Activated CD8-positive, alpha-beta memory T cell treated with anti-CD3 and anti-CD28 coated beads for 48 hours (primary cell): ENCODE measurements around the gene FAM90A1.
A peak's percentile ranks its signal among the peaks of the same experiment; 100 is the strongest.
"Not testable (repeated sequence)": the region's sequence is repeated elsewhere in the genome, so short reads cannot be mapped to it uniquely, and the experiment has no call there.

Experiments
- DNase-seq, 3 experiments: peaks; one replicate each; pipeline ENCODE4 v3.0.0-alpha.2; 2020; ENCODE audit warnings: low read depth in 2 of 3, low spot score in 2 of 3

The FAM90A1 gene

DNA sequence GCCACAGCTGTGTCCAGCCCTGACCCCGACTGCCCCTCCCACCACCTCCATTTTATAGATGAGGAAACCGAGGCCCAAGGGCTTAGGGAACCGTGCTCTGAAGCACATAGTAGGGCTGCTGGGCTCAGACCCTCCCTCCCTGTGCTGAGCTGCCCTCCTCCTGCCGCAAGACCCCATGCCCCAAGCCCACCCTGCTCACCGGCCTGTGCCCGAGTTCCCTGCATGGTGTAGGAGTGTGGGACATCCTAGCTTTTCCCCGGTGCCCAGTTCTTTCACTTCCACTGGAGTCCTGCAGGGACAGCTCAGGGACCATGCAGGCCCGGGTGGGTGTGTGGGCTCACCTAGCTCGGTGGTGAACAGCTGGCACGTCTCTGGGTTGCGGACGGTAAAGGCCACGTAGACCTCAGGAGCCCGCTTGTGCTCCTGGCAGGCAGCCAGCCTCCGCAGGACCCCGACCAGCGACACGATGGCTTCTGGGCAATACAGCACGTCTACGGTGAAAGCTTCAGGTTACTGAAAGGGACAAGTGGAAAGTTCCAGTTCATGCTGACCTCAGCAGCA is 6.6 kb upstream of the FAM90A1 start:
- not testable (repeated sequence) for DNase-seq

- not testable (repeated sequence) for DNase-seq
Measured at GRCh38 chr12:8233300-8233855, 6.0 kb upstream of the FAM90A1 start.

DNA sequence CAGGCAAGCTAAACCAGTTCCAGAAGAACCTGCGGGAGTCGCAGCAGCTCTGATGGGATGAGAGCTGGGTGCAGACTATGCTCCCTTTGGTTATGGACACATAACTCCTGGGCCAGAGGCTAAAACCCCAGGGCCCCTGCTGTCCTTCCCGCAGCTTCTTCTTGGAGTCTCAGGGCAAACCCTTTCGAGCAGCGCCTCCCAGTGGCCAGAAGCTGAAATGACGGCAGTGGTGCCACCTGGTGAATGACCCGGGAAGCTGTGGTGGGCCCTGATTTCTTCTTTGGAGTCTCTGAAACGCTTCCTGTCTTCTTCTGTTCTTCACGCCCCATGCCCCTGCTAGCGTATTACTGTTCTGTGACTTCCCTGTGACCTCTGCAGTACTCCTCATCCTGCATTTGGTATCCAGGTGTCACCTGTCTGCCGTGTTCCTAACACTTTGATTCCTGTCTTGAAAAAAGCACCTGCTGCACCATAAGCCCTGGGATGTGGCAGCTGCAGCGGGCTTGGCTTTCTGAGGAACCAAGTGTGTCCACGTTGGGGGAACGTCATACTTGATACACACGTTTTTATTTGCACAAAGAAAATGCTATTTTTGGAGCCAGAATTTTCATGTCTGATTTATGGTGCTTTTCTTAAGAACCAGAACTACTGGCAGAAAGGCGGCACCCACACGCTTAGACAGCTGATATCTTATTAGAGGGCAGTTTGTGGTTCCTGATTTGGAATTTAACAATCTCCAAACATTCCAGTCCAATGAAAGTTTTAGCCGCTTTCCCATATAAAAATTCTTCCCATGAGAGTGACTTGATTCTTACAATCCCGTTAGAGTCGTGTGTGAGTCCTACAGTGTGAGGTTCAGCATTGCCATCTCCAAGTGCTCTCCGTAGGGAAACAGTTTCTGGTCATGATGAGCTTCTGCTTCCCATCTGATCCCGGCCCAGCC is 4.5 kb upstream of the FAM90A1 start:
- peak; percentile 42 to 51 (median 48) for DNase-seq

DNA sequence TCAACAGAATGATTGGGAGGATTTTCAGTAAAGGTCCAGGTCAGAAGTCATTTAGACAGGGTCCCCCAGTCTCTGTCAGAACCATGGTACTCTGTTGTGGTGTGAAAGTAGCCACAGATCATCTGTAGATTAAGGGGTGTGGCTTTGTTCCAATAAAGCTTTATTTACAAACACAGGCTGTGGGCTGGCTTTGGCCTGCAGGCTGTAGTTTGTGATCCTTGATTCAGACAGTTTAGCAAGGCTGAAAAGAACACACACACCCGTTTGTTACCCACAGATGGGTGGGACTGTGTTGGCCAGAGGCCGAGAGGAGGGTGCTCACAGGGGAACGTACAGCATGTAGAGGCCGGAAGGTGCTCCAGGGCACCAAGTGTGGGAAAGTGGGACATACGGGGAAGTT is 3.6 kb upstream of the FAM90A1 start:
- not testable (repeated sequence) for DNase-seq

DNA sequence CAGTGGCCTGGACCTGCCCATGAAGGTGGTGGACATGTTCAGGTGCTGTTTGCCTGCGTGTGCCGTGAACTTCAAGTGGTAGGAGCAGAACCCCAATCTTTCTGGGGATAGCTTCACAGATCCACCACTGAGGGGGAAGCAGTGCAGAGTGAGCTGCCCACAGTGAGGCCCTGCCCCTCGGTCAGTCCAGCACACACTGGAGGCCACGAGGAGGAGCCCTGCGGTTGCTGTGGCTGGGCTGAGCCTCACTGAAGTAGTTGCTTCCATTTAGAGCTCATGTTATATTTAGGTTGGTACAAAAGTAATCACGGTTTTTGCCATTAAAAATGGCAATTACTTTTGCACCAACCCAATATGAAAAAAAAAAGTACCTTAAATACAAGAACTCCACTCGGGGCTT is 2.1 kb upstream of the FAM90A1 start:
- not testable (repeated sequence) for DNase-seq

DNA sequence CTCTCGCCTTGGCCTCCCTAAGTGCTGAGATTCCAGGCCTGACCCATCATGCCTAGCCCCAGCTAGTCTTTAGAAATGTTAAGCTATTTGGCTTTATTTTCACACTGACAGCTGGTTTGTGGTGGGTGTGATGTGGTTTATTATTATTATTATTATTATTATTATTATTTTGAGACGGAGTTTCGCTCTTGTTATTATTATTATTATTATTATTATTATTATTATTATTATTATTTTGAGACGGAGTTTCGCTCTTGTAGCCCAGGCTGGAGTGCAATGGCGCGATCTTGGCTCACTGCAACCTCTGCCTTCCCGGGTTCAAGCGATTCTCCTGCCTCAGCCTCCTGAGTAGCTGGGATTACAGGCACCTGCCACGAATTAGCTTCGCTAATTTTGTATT is 1.2 kb upstream of the FAM90A1 start:
- not testable (repeated sequence) for DNase-seq

- not testable (repeated sequence) for DNase-seq
Measured at GRCh38 chr12:8227732-8228077, 287 bp upstream of the FAM90A1 start.

DNA sequence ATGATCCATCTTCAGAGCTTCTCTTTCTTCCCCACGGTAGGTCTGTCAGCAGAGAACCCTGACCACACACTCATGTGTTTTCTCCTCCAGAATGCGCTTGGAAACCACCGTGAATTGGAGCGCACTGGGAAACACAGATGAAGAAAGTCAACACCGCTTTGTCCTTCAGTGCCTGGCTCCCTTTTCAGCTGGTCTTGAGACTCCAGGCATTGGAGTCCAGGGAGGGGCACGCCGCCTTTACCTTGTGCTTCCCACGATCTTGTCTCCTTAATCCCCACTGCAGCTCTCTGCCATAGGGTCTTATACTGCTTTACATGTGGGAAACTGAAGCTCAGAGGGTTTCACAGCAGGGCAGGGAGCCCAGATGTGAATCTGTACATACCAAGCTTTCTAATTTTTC is 1.1 kb downstream of the FAM90A1 start:
- DNase-seq, result no peak

DNA sequence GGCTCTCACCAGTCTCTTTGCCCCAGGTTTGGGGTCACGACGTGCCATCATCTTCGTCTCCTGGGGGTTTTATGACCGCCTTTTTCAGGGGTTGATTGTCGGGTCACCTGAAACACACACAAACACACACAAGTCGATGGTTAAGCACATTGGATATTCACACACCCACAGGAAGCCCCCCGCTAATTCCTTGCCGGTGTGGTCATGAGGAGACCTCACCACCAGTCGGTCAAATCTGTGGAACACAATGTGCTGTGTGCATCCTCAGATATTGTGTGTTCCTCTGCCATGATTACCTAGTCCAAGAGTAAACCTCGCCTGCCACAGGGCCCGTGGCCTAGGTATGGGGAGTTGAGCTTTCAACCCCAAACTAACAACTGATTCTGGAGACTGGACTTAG is 2.6 kb downstream of the FAM90A1 start:
- not testable (repeated sequence) for DNase-seq

- not testable (repeated sequence) for DNase-seq
Measured at GRCh38 chr12:8223646-8224045, 3.8 kb downstream of the FAM90A1 start.

DNA sequence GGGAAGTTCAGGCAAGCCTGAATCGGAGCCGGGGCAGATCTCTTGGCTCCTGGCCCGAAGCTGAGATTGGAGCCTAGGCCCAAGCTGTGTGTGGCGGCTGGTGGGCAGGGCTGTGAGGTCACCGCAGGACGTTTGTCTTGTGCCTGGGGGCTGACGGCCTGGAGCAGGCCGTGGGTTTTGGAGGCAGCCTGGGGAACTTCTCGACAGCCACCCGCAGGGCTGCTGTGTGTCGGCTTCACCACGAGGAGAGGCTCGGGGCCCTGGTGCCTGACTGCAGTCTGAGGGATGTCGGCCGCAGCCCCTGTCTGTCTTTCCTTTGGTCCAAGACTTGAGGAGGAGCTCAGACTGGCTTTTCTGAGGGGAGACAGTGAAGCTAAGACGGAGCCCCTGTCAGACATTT is 5.1 kb downstream of the FAM90A1 start:
- not testable (repeated sequence) for DNase-seq

DNA sequence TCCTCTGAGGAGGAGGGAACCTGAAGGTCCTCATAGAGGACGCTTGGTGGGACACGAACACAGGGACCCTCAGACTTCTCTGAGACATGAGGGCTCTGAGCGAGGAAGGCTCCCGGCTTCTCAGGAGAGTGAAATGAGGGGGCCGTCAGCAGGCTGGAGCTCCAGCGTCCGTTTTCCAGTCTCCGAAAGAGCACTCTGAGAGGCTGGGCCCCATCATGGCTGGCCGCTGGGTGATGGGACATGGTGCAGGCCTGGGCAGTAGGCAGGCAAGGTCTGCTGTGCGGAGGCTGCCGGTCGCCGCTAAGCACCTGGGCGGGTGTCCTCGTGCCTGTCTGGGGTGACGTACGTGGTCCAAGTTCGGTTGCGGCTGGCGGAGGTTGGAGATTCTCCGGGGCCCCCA is 5.6 kb downstream of the FAM90A1 start:
- DNase-seq, result not testable (repeated sequence)

DNA sequence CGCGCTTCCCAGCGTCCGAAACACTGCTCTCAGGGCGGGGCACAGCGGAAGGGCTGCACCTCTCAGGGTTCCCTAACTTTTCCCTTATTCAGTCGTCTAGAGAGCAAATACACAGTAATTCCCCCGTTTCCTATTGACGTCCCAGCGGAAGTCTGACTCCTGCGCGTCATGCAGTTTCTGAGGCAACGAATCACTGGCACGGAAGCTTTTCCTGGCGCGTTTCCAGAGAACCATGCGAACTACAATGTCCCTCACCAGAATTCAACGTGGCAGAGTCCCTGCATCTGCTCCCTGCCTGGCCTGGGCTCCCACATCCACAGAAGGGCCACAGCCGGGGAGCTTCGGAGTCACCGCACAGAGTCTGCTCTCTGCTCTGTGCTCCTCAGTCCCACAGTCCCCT is 6.0 kb downstream of the FAM90A1 start:
- DNase-seq, result not testable (repeated sequence)

DNA sequence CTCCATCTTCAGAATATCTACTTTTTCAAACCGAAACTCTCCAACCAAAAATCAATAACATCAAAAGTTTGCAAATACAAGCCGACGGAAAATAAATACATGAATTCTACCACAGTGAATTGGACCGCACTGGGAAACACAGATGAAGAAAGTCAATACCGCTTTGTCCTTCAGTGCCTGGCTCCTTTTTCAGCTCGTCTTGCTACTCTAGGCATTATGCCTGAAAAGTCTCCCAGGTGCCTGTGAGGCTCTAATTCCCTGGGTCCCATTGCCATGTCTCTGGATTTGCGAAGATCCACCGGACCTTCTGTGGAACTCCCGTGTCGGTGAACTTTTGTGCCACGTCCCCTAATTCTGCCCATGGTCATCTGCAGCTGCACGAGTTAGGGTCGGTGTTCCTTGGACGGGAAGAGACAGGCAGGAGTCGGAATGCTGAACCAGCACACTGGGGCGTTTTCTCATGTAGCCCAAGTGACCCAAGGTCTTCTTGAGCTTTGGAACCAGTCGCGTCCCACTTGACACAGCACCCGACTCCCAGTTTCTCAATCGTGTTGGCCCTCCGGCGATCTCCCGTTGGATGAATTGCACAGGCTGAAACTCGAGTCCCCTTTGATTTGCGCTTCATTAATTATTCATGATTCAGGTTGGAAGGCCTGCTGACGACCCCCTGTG is 8.6 kb downstream of the FAM90A1 start:
- DNase-seq, result not testable (repeated sequence)

DNA sequence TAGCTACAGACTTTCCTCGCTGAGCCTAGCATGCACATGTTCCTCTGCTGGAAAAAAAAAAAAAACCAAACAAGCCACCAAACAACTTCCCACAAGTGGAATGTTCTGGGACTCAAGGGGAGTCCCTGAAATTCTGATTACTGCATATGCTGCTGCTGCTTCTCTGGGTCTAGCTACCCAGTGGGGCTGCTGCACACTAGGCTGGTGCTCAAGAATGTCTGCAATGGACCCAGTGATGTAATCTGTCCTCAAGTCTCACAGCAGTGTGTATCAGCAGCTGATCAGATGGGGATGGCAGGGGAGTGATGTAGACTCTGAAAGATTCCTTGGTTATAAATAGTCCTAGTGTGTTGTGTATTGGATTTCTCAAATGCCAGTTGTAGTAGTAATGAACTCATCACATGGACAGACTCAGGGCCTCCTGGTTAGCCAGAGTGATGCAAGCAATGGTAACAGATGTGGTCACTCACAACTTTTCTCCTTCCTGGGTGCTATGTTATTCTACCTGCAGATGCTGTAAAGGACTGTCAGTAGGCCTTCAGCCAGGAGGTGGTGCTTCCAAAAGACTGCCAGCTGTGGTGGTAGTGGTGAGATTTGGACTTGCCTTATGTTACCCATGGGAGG is 29.6 kb downstream of the FAM90A1 start:
- DNase-seq, result not testable (repeated sequence)

GRCh38 chr12:8188088-8188487 is 39.3 kb downstream of the FAM90A1 start:
- DNase-seq, result not testable (repeated sequence)

GRCh38 chr12:8184206-8184605 is 43.2 kb downstream of the FAM90A1 start:
- DNase-seq, result not testable (repeated sequence)

GRCh38 chr12:8183346-8183745 is 44.1 kb downstream of the FAM90A1 start:
- not testable (repeated sequence) for DNase-seq

DNA sequence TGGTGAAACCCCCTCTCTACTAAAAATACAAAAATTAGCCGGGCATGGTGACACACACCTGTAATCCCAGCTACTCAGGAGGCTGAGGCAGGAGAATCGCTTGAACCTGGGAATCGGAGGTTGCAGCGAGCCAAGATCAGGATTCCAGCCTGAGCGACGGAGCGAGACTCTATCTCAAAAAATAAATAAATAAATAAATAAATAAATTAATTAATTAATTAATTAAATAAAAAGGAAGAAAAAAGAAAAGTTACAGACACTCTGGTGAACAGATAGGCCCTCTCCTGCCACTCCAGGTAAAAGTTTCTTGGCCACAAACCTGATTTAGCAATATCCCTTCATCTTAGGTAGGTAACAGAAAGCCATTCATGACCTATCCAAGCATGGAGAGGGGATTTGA is 44.5 kb downstream of the FAM90A1 start:
- not testable (repeated sequence) for DNase-seq

DNA sequence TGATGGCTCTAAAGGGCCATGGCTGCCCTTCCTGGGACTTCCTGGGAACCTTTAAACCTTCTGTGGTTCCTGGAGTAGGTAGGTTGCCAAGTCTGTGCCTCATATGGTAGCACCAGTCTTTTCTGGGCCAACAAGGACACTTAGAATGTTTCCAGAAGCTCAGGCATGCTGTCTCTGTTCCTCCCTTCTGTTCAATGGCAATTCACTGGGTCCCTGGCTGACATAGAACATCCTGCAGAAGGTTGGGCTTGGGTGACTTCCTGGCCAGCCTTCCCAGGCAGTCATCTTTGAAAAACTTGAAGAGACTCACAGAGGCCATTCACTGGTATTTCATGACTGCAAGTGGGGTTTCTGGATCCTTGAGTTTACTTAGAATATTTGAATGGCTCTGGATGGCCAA is 46.1 kb downstream of the FAM90A1 start:
- DNase-seq, result not testable (repeated sequence)

DNA sequence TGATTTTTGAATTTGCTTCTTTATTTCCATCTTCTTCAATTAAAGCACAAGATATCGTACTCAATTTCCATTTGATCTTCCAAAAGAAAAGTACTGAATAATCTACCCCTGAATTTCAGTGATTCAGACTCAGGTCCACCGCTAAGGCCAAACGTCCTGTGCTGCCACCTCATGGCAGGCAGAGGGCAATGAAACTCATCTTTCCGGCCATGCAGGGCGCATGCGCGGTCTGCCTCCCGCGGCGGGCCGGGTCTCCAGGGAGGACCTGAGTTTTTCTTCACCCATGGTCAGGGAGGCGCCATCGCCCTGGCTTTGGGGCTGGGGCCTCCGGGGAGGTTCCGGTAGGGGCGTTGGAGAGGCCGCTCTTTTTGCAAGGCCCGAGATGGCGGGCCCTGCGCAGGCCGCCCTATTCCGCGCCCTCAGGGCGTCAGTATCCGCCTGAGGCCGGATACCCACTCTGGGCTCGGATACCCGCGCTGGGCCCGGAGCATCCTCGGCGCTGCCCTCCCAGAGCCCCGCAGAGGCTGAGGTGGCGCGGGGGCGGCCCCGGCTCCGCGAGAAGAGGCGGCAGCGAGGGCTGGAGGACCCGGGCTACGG is 47.3 kb downstream of the FAM90A1 start:
- peak; percentile 35 to 69 (median 62) for DNase-seq
